K562 (cell line): ENCODE measurements around the gene MRPL32. TPM values are rescaled to one million over a fixed set of nuclear protein-coding genes. Genes with fewer than 3 reads are reported as not detected.

Experiments
- ATAC-seq: fragments of 200-7000 bp; cut with Tn5 transposase; 3 replicates; pipeline ENCODE4 v1.9.1; 2020; ENCODE audit warnings: moderate library complexity
- BruUV-seq: library from RNA; stranded (reverse); fragments of 400-500 nt; replicated peaks from 2 replicates; lab custom pipeline; 2021; lab: Mats Ljungman, UMichigan
- CTCF ChIA-PET: fragments of 300-600 bp; formaldehyde crosslinking; extraction: SDS; loops from one replicate; lab custom pipeline; 2021; ENCODE audit warnings: low intra/inter-chr PET ratio; lab: Yijun Ruan, JAX
- POLR2A ChIA-PET: fragments of 300-600, 350-650 bp; sonication (Branson Sonifier 250); formaldehyde crosslinking; extraction: SDS; loops from one replicate; lab custom pipeline; 2021; ENCODE audit warnings: antibody characterized with exemption, inconsistent platforms; lab: Yijun Ruan, JAX
- DNase-seq, 4 experiments: peaks; one replicate each; pipeline versions ENCODE4 v3.0.0 to v3.0.0-alpha.2; 2011 to 2018; ENCODE audit warnings: low spot score in 3 of 4, mixed read lengths in 3 of 4; ENCODE audit errors: extremely low read depth in 1 of 4
- FAIRE-seq: peaks from 2 replicates; lab custom pipeline; 2011; peaks lifted over from hg19 to GRCh38; lab: Jason Lieb, UNC
- H2AFZ ChIP-seq: 2 replicates; pipeline ENCODE4 v1.6.0; 2011; ENCODE audit warnings: low read depth, low read length, control low read depth, inconsistent platforms
- H3K27ac ChIP-seq: fragments of 200-600 bp; 3 replicates; pipeline ENCODE4 v1.8.0; 2011; ENCODE audit warnings: low read depth, mild to moderate bottlenecking, control low read depth, inconsistent platforms, low read length, moderate library complexity, mixed read lengths; ENCODE audit errors: extremely low read depth
- H3K27me3 ChIP-seq, 2 experiments: fragments of 300-600 bp in 1 of 2; 2 replicates in 1 of 2; 3 replicates in 1 of 2; pipeline versions ENCODE4 v1.6.0 to v1.8.0; 2011; ENCODE audit warnings: inconsistent platforms in 2 of 2, low read length in 2 of 2, mild to moderate bottlenecking in 1 of 2, mixed read lengths in 1 of 2, moderate library complexity in 1 of 2; ENCODE audit not compliant: control insufficient read depth in 2 of 2, insufficient read depth in 2 of 2
- H3K36me3 ChIP-seq: fragments of 300-600 bp; 3 replicates; pipeline ENCODE4 v1.8.0; 2011; ENCODE audit warnings: mild to moderate bottlenecking, low read length, inconsistent platforms; ENCODE audit not compliant: control insufficient read depth, insufficient read depth
- H3K4me1 ChIP-seq, 2 experiments: fragments of 200-600 bp in 1 of 2; replicated peaks in 1 of 2; 2 replicates in 1 of 2; 3 replicates in 1 of 2; pipeline versions ENCODE4 v1.5.1 to v1.8.0; 2011; ENCODE audit warnings: inconsistent platforms in 2 of 2, low read length in 2 of 2, mild to moderate bottlenecking in 1 of 2, mixed read lengths in 1 of 2, moderate library complexity in 1 of 2; ENCODE audit not compliant: control insufficient read depth in 2 of 2, insufficient read depth in 2 of 2
- H3K4me2 ChIP-seq: 2 replicates; pipeline ENCODE4 v1.6.1; 2011; ENCODE audit warnings: low read length, control low read depth, inconsistent platforms, mixed read lengths; ENCODE audit not compliant: insufficient read depth
- H3K4me3 ChIP-seq: fragments of 200-600 bp; sonication (generic), shearing (Covaris generic); 2 replicates; pipeline ENCODE4 v1.5.1; 2016; ENCODE audit warnings: control low read depth, inconsistent platforms
- H3K79me2 ChIP-seq: fragments of 200-600 bp; 3 replicates; pipeline ENCODE4 v1.8.0; 2011; ENCODE audit warnings: low read length, inconsistent platforms; ENCODE audit not compliant: control insufficient read depth, insufficient read depth
- H3K9ac ChIP-seq, 2 experiments: 2 replicates each; pipeline versions ENCODE4 v1.6.0 to v1.6.1; 2011; ENCODE audit warnings: low read depth in 2 of 2, low read length in 2 of 2, control low read depth in 1 of 2, inconsistent platforms in 1 of 2, mild to moderate bottlenecking in 1 of 2, mixed read lengths in 1 of 2; ENCODE audit not compliant: insufficient read depth in 1 of 2
- H3K9me1 ChIP-seq: one replicate; pipeline ENCODE4 v1.6.0; 2011; ENCODE audit warnings: inconsistent platforms, mild to moderate bottlenecking, low read length, moderate library complexity; ENCODE audit not compliant: control insufficient read depth, insufficient read depth
- H3K9me3 ChIP-seq: replicated peaks from 2 replicates; pipeline ENCODE4 v1.5.1; 2011; ENCODE audit warnings: low read depth, low read length, inconsistent platforms; ENCODE audit not compliant: control insufficient read depth, insufficient read depth
- H4K20me1 ChIP-seq: replicated peaks from 2 replicates; pipeline ENCODE4 v1.6.1; 2011; ENCODE audit warnings: low read length, inconsistent platforms, mixed read lengths; ENCODE audit not compliant: control insufficient read depth, insufficient read depth
- ATF1 ChIP-seq, 2 experiments: fragments of 450-650 bp in 1 of 2; IDR thresholded peaks; 2 replicates each; pipeline ENCODE4 v1.6.1; 2016; ENCODE audit warnings: missing compliant biosample characterization in 1 of 2, missing genetic modification characterization in 1 of 2
- MECOM ChIP-seq: fragments of 250-450 bp; sonication (Bioruptor Pico); IDR thresholded peaks from 2 replicates; pipeline ENCODE4 v1.8.0; 2022; ENCODE audit warnings: inconsistent platforms
- NFE2L1 ChIP-seq: fragments of 450-650 bp; IDR thresholded peaks from 2 replicates; pipeline ENCODE4 v1.6.1; 2016; ENCODE audit warnings: missing genetic modification characterization, low read depth, mild to moderate bottlenecking, missing compliant biosample characterization, moderate library complexity, borderline replicate concordance
- PCBP2 ChIP-seq: fragments of 200-400 bp; formaldehyde crosslinking; IDR thresholded peaks from 2 replicates; pipeline ENCODE4 v1.6.1; 2018; ENCODE audit warnings: low read length, low read depth, mild to moderate bottlenecking, moderate library complexity; ENCODE audit not compliant: poor library complexity, severe bottlenecking
- RBM39 ChIP-seq: fragments of 200-400 bp; formaldehyde crosslinking; optimal IDR thresholded peaks from 2 replicates; pipeline ENCODE3; 2018; ENCODE audit warnings: low read depth, low read length
- SRSF3 ChIP-seq: fragments of 200-400 bp; formaldehyde crosslinking; IDR thresholded peaks from 2 replicates; pipeline ENCODE4 v1.6.1; 2016; ENCODE audit warnings: mild to moderate bottlenecking, low read length, moderate library complexity; ENCODE audit not compliant: insufficient read depth
- TGIF2 ChIP-seq: sonication (generic); formaldehyde crosslinking; IDR thresholded peaks from 2 replicates; pipeline ENCODE4 v1.8.1; 2022; ENCODE audit warnings: mild to moderate bottlenecking, missing genetic modification reagents, moderate library complexity
- ZFX ChIP-seq: sonication (generic); formaldehyde crosslinking; IDR thresholded peaks from 2 replicates; pipeline ENCODE4 v1.8.0; 2022; ENCODE audit warnings: mild to moderate bottlenecking, missing genetic modification reagents, moderate library complexity
- ZNF57 ChIP-seq: fragments of 450-650 bp; formaldehyde crosslinking; IDR thresholded peaks from 2 replicates; pipeline ENCODE4 v1.4.0; 2020; ENCODE audit warnings: mild to moderate bottlenecking, moderate library complexity
- ZNF644 ChIP-seq: fragments of 200-800 bp; sonication (Bioruptor generic); IDR thresholded peaks from 2 replicates; pipeline ENCODE4 v1.6.1; 2016; ENCODE audit warnings: low read depth, missing genetic modification characterization, missing compliant biosample characterization
- WGBS: fragments of 100-300 bp; shearing (Covaris generic); methylation state at CpG from one replicate; pipeline ENCODE4 v1.1.6; 2016; ENCODE audit warnings: low coverage, mixed read lengths; ENCODE audit not compliant: insufficient coverage; ENCODE audit errors: missing lambda C conversion rate; 5-methylcytosine and 5-hydroxymethylcytosine counted together
- in situ Hi-C: fragments of 300-500 bp; cut with MboI; formaldehyde crosslinking; loops from 4 replicates; pipeline ENCODE4 v1.15.0; 2018; ENCODE audit warnings: inconsistent platforms, mixed read lengths
- intact Hi-C: fragments of 100-400 bp; cut with micrococcal nuclease; formaldehyde crosslinking; loops from 2 replicates; pipeline ENCODE4 v1.14.2; 2022
- polyA plus RNA-seq, 8 experiments: library from polyadenylated mRNA; depleted of rRNA in 4 of 8; stranded (reverse) in 5 of 8; unstranded in 3 of 8; fragments of >200 nt; fragmentation: Nextera tagmentation in 2 of 8; fragmentation: Illumina TruSeq in 1 of 8; extraction: Ambion mirVana in 2 of 8; extraction: Trizol in 1 of 8; gene quantifications; 2 replicates each; pipeline versions ENCODE4 v1.2.1 to v1.2.3, GENCODE V29; 2011 to 2014; ENCODE audit warnings: inconsistent platforms in 1 of 8, missing spikeins in 1 of 8
- total RNA-seq, 7 experiments: library from RNA; depleted of rRNA in 6 of 7; stranded (reverse); fragments of >200 nt in 6 of 7; fragmentation: Illumina TruSeq in 2 of 7; extraction: Trizol in 2 of 7; gene quantifications; 2 replicates each; pipeline versions ENCODE4 v1.2.1 to v1.2.3, GENCODE V29; 2011 to 2021; ENCODE audit warnings: low replicate concordance in 1 of 7
- TF ChIP-seq, protein P1 (sequence below): sonication (generic); formaldehyde crosslinking; IDR thresholded peaks from 2 replicates; pipeline ENCODE4 v1.8.0; 2022; ENCODE audit warnings: missing genetic modification reagents, mild to moderate bottlenecking, moderate library complexity, borderline replicate concordance
- TF ChIP-seq, protein P2 (sequence below): sonication (generic); formaldehyde crosslinking; IDR thresholded peaks from 2 replicates; pipeline ENCODE4 v1.8.0; 2022; ENCODE audit warnings: mild to moderate bottlenecking, missing genetic modification reagents

The MRPL32 gene
- total and polyA plus RNA-seq, 9 of the 15 experiments (the other 6 are each of a cell fraction or from before 2014, with no cell fraction given), result 75.5 to 351 (median 138) TPM

DNA sequence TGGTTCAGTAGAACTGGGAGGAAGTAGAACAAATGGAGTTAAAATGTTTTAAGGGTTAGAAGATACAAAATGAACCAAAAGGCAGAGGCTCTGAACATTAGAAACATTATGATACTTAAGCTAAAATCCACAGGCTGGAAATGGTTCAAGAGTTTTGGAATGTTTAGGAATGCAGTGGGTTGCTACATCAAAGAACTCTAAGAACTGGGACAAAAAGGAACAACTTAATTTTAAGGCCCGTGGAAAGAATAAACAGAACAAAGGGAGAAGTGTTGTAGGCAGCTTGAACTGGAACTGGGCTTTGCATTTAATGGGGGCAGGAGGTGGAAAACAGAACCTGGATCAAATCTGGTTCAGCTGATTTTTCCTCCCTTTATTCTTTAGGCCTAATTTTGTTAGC, 16.8 kb upstream of the MRPL32 start:
- H3K9me3 ChIP-seq, result no peaks in the 10 kb centered on the region
- WGBS, result 80% methylated on average over 1 of the region's 1 CpG
- no peak overlapping the region for H3K4me2 ChIP-seq
- no peaks in the 10 kb centered on the region for H3K9me1 ChIP-seq
- H3K36me3 ChIP-seq, result peaks cover 52% of the 10 kb centered on the region
- in situ Hi-C loops (no loop called here), intact Hi-C loops (no loop called here)
- ATAC-seq (no peak), FAIRE-seq (no peak), DNase-seq (no peak)
- H3K79me2 ChIP-seq, result peaks cover 11% of the 10 kb centered on the region; the same call in 2 of the 3 replicates
- POLR2A ChIA-PET, result interaction anchor here (0.6 to 1.6 kb wide), 4 partner anchors 12 to 366 kb away, joined by 3 to 8 read pairs (median 4); partner anchors contain the start of genes MRPL32 and PSMA2
- H3K27ac ChIP-seq, result no peak overlapping the region
- no peak overlapping the region for H3K4me3 ChIP-seq
- H3K9ac ChIP-seq, result no peak overlapping the region
- H2AFZ ChIP-seq, result no peak overlapping the region
- H4K20me1 ChIP-seq, result no peaks in the 10 kb centered on the region
- no TSS peak for BruUV-seq
- no peaks in the 10 kb centered on the region; a peak in 1 of 5 replicates for H3K27me3 ChIP-seq
- peaks cover 14 to 27% of the 10 kb centered on the region in 2 experiments; a peak in 4 of 5 replicates for H3K4me1 ChIP-seq
- CTCF ChIA-PET, result no interaction called here
- no peak for TF ChIP-seq ZNF644 (tag)
- no peak for TF ChIP-seq ZNF57 (CRISPR knock-in tag)
- no peak for TF ChIP-seq TGIF2 (CRISPR knock-in tag)
- no peak for TF ChIP-seq SRSF3
- TF ChIP-seq MECOM (CRISPR knock-in tag), result no peak
- no peak for TF ChIP-seq PCBP2
- TF ChIP-seq, protein P1, sequence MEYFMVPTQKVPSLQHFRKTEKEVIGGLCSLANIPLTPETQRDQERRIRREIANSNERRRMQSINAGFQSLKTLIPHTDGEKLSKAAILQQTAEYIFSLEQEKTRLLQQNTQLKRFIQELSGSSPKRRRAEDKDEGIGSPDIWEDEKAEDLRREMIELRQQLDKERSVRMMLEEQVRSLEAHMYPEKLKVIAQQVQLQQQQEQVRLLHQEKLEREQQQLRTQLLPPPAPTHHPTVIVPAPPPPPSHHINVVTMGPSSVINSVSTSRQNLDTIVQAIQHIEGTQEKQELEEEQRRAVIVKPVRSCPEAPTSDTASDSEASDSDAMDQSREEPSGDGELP (CRISPR knock-in tag), result no peak
- no peak for TF ChIP-seq NFE2L1 (tag)
- TF ChIP-seq ZFX (CRISPR knock-in tag), result no peak
- no peak for TF ChIP-seq ATF1 (CRISPR knock-in tag; IDR thresholded peaks at IDR 0.05)
- TF ChIP-seq ATF1 (tag; IDR thresholded peaks at IDR 0.05), result no peak
- TF ChIP-seq, protein P2, sequence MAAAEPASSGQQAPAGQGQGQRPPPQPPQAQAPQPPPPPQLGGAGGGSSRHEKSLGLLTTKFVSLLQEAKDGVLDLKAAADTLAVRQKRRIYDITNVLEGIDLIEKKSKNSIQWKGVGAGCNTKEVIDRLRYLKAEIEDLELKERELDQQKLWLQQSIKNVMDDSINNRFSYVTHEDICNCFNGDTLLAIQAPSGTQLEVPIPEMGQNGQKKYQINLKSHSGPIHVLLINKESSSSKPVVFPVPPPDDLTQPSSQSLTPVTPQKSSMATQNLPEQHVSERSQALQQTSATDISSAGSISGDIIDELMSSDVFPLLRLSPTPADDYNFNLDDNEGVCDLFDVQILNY (CRISPR knock-in tag), result no peak
- no peak for TF ChIP-seq RBM39
